Measurements from ENCODE around the gene PELI2.
A peak's percentile ranks its signal among the peaks of the same experiment; 100 is the strongest.

PELI2 gene

GRCh38 chr14:56270921-56271320 lies 152.7 kb downstream of the PELI2 start:
- no peak for DNase-seq
- in situ Hi-C loops (cut with MboI; ENCODE audit: low pct_unique_long_range_greater_than_20kb, low sequenced_read_pairs), result no loop called here

DNA sequence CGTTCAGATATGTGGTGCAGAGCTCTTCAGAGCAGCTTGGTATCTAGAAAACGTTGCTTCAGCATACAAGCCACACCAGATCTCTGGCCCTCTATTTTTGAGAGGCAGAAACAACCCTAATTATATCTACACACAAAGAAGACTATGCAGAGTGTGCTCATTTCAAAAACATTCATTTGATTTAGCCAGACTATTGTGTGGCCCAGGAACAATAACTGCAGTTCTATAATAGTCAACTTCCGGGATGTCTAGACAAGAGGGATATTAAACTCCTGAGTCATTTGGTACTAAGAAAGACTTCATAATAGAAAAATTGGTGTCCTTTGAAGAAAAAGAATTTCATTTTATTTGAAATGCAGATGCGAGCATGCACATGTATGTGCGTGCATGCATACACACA lies 153.8 kb downstream of the PELI2 start:
- no peak for DNase-seq
- in situ Hi-C loops (cut with MboI; ENCODE audit: low pct_unique_long_range_greater_than_20kb, low sequenced_read_pairs), result no loop called here

DNA sequence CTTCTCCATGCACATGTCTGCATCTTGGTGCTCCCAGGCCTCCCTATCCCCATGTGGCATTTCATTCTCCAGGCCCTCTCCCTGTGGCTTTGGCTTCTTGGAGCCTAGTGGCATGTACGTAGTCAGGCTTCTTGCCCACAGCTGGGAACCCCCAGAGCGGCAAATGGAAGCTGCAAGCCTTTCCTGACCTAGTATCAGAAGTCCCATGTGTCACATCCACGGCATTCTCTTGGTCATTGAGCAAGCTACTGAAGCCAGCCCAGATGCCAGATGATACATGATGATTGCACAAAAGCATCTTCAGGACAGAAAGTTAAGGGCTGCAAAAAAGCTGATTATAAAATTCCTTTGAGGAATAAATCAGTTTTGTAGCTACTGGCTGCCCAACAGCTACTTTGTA lies 154.9 kb downstream of the PELI2 start:
- no peak for DNase-seq
- in situ Hi-C loops (cut with MboI; ENCODE audit: low pct_unique_long_range_greater_than_20kb, low sequenced_read_pairs), result no loop called here

DNA sequence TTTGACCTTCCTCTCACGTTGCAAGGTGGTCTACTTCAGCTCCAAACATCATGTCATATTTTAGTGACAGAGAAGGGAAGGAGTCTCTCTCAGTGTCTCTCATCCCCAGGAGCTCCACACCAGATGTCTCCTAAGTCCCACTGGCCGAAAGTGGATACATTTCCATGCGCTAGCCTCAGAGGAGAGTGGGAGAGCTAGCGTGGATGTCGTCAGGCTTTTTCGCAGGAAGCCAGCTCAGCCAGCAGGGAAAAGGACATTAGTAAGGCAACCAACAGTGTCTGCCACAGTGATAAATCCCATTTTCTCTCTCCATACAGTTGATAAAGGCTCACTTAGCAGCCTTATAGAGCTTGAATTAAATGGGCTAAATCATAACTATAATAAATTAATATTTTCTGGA lies 155.7 kb downstream of the PELI2 start:
- in situ Hi-C loops (cut with MboI; ENCODE audit: low pct_unique_long_range_greater_than_20kb, low sequenced_read_pairs), result no loop called here
- DNase-seq, result no peak

DNA sequence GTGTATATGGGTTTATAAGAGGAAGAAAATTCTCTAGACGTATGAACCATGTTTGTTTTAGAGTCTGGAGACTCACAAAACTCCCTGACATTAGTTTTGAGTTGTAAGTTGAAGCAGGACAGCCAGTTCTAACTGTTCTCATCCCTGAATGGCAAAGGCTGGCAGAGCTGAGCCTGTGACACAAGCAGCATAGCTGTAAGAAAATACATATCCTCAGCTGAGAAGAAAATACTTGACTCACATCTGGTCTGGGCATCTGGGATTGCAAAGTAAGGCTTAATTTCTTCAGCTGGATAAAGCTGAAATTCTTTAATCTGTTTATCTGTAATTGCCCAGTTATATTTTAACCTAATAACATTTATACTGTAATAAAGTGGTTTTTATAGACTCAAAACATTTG lies 156.3 kb downstream of the PELI2 start:
- in situ Hi-C loops (cut with MboI; ENCODE audit: low pct_unique_long_range_greater_than_20kb, low sequenced_read_pairs), result no loop called here
- DNase-seq, result no peak

GRCh38 chr14:56276108-56276507 lies 157.9 kb downstream of the PELI2 start:
- in situ Hi-C loops (cut with MboI; ENCODE audit: low pct_unique_long_range_greater_than_20kb, low sequenced_read_pairs), result no loop called here
- peak; percentile 15 for DNase-seq

- in situ Hi-C loops (cut with MboI; ENCODE audit: low pct_unique_long_range_greater_than_20kb, low sequenced_read_pairs), result no loop called here
- no peak for DNase-seq
These were observed 160.2 kb downstream of the PELI2 start for GRCh38 chr14:56278383-56278782.

- in situ Hi-C loops (cut with MboI; ENCODE audit: low pct_unique_long_range_greater_than_20kb, low sequenced_read_pairs), result no loop called here
- no peak for DNase-seq
These were observed 162.6 kb downstream of the PELI2 start for GRCh38 chr14:56280843-56281242.

DNA sequence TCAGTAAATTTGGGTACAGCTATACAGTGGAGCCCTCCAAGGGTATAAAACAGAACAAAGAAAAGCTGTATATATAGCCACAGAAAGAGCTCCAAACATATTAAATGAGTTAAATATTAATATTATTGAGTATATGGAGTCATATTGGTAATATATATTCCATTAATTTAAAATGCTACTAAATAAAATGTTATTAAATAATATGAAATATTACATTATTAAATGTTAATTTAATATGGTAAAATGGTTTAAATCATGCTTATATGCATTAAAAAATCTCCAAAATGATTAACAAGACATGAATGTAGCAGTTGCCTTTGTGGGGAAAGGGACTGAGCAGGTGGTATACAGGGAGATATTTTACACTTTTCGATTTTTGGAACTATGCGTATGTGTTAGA lies 164.0 kb downstream of the PELI2 start:
- DNase-seq, result no peak
- in situ Hi-C loops (cut with MboI; ENCODE audit: low pct_unique_long_range_greater_than_20kb, low sequenced_read_pairs), result no loop called here

GRCh38 chr14:56284641-56285040 lies 166.4 kb downstream of the PELI2 start:
- in situ Hi-C loops (cut with MboI; ENCODE audit: low pct_unique_long_range_greater_than_20kb, low sequenced_read_pairs), result no loop called here

DNA sequence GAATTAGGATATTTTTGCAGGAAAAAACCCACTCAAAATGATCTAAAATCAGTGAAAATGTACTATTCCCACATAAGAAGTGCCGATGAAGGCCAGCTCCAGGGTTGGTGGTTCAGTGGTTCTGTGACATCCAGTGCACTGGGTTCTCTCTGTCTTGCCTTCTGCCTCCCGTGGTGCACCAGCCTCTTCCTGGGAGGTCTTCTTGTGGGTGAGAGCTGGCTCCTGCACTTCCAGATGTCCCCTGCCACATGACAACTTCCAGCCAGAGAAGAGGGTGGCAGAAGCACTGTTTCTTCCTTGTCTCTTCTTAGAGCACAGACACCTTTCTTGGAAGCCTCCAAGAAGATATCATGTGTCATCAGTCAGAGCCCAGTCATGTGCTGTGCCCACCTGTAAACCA lies 170.9 kb downstream of the PELI2 start:
- DNase-seq, result no peak
- in situ Hi-C loops (cut with MboI; ENCODE audit: low pct_unique_long_range_greater_than_20kb, low sequenced_read_pairs), result no loop called here

More at GRCh38 chr14:56284641-56285040, 166.4 kb downstream of the PELI2 start:
- DNase-seq, result peak; percentile 2

- no peak for DNase-seq
- in situ Hi-C loops (cut with MboI; ENCODE audit: low pct_unique_long_range_greater_than_20kb, low sequenced_read_pairs), result no loop called here
These were observed 172.0 kb downstream of the PELI2 start for GRCh38 chr14:56290195-56290594.

- in situ Hi-C loops (cut with MboI; ENCODE audit: low pct_unique_long_range_greater_than_20kb, low sequenced_read_pairs), result no loop called here
These were observed 174.8 kb downstream of the PELI2 start for GRCh38 chr14:56292970-56293369.

GRCh38 chr14:56293506-56293905 lies 175.3 kb downstream of the PELI2 start:
- in situ Hi-C loops (cut with MboI; ENCODE audit: low pct_unique_long_range_greater_than_20kb, low sequenced_read_pairs), result no loop called here
- DNase-seq, result no peak

More at GRCh38 chr14:56292970-56293369, 174.8 kb downstream of the PELI2 start:
- no peak for DNase-seq

GRCh38 chr14:56294128-56294527 lies 175.9 kb downstream of the PELI2 start:
- no peak for DNase-seq
- in situ Hi-C loops (cut with MboI; ENCODE audit: low pct_unique_long_range_greater_than_20kb, low sequenced_read_pairs), result no loop called here

GRCh38 chr14:56295743-56296142 lies 177.5 kb downstream of the PELI2 start:
- in situ Hi-C loops (cut with MboI; ENCODE audit: low pct_unique_long_range_greater_than_20kb, low sequenced_read_pairs), result no loop called here
- DNase-seq, result no peak

DNA sequence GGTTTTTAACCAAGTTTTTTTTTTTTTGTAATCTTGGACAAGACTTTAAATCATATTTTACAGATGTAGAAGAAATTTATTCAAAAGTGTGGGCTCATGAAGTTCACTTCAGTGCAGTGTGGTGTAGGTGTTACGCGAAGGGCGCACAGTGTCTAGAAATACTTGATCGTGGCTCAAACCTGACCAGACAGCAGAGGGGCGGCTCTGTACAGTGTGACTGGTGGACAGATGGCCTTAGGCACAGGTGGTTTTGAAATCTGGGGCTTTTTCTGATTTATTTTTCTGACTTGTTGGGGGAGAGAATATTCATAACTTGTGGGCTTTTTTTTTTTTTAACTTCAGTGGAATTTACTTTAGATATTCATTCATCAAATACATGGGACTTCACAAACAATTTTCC lies 179.2 kb downstream of the PELI2 start:
- in situ Hi-C loops (cut with MboI; ENCODE audit: low pct_unique_long_range_greater_than_20kb, low sequenced_read_pairs), result no loop called here
- DNase-seq, result no peak

GRCh38 chr14:56299306-56299984 lies 181.2 kb downstream of the PELI2 start:
- in situ Hi-C loops (cut with MboI; ENCODE audit: low pct_unique_long_range_greater_than_20kb, low sequenced_read_pairs), result no loop called here
- no peak for DNase-seq

DNA sequence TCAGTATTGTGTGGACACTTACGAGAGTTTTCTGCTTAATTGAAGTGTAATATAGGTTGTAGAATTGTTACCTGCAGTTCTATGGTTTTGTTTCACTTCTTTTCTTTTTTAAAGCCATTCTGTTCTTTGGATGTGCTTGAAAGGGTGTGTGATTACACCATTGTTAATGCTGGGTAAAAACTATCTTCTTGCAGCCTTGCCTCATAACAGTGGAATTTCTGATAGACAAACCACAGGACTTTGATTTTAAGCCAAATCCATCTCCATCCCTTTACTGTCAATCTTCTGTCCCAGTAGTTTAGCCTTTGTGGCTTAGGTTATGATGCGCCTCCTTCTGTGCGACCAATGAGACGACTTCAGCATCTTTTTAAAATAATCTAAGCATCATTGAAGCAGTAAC lies 182.3 kb downstream of the PELI2 start:
- DNase-seq, result no peak
- in situ Hi-C loops (cut with MboI; ENCODE audit: low pct_unique_long_range_greater_than_20kb, low sequenced_read_pairs), result no loop called here

DNA sequence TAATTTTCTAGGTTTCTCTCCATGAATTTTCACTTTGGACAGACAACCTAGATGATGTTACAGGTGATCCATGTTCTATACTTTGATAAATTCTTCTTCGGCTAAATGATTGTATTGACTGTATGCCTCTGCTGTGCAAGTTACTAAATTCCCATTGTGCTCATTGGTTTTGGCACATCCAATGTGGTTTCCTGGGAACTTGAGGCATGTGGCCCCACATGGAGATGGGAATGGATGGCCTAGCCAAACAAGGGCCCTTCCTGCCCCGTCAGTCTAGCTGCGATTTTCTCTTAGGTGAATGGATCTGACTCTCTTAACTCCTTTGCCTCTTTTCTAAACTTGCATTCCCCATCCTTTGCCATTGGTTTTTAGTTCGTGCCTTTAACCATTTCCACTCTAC lies 186.2 kb downstream of the PELI2 start:
- in situ Hi-C loops (cut with MboI; ENCODE audit: low pct_unique_long_range_greater_than_20kb, low sequenced_read_pairs), result no loop called here
- DNase-seq, result no peak

GRCh38 chr14:56309198-56309597 lies 191.0 kb downstream of the PELI2 start:
- in situ Hi-C loops (cut with MboI; ENCODE audit: low pct_unique_long_range_greater_than_20kb, low sequenced_read_pairs), result no loop called here
- DNase-seq, result no peak

Measured in KBM-7 (cell line).